GM18870 (cell line): Measurements from ENCODE around the gene HMOX1.
"Not testable (repeated sequence)": the region's sequence is repeated elsewhere in the genome, so short reads cannot be mapped to it uniquely, and the experiment has no call there.

Experiments
- ATAC-seq: cut with Tn5 transposase; IDR thresholded peaks from one replicate; pipeline ENCODE4 v1.9.1; 2021; ENCODE audit warnings: moderate library complexity; ENCODE audit not compliant: unreplicated experiment

HMOX1 gene

DNA sequence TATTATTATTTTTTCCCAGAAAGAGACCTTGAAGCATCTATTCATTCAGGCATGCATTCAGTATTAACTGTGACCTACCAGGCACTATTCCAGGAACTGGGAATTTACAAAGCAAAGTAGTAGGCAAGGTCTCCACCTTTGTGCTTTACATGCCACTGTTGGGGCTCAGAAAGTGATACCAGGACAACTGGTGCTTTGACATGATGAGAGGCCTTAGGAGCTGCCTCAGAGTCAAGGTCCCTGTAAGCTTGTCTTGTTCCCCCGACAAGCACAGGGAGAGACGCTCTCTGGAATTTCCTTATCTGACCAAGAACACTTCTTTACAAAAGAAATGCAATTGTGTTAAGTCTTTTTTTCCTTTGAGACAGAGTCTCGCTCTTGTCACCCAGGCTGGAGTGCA, 2.3 kb upstream of the HMOX1 start:
- no peak for ATAC-seq

DNA sequence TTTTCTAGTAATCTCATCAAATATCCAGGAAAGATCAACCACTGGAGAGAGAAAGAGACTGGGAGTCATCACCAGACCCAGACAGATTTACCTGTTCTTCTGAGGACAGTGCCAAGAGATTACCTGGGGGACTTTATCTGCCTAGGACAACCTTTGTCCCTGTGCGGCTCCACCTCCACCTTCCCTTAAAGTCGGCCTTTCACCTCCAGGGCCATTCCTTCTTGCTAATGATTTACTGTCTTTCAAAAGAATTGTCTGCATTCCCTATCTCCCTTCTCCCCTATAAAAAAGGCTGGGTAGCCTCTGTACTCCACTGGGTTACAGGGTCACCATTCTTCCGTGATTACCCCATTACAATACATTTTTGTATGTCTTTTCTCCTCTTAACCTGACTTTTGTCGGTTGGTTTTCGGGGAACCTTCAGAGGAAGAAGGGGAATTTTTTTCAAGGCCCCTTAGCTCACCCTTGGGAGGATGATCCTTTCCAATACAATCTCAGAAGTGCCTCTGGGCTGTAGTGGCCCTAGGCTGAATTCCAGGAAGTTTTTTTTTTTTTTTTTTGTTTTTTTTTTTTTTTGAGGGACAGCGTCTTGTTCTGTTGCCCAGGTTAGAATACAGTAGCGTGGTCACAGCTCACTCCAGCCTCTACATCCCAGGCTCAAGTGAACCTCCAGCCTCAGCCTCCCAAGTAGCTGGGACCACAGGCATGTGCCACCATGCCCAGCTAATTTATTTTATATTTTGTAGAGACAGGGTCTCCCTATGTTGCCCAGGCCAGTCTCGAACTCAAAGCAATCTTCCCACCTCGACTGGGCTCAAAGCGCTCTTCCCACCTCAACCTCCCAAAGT, 1.5 kb upstream of the HMOX1 start:
- ATAC-seq: no peak

- no peak for ATAC-seq
Observed at GRCh38 chr22:35380013-35380412, 883 bp upstream of the HMOX1 start.

- no peak for ATAC-seq
Observed at GRCh38 chr22:35381424-35382009, 621 bp downstream of the HMOX1 start.

DNA sequence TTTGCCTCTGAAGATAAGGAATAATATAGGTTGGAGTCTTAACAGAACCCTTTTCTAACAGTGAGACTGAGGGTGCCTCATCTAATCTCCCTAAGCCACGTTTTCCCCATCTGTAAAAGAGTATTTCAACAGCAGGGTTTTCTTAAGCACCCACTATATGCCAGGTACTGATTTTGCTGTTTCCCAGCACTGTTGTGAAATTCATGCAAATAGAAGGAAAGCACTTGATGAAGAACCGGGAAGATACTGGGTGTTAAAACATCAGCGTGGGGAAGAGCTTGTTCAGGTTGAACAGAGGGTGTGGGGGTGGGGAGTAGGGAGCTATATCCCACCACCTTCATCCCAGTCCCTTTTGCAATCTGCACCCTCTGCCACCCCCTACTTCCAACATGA, 2.8 kb downstream of the HMOX1 start:
- ATAC-seq: no peak

DNA sequence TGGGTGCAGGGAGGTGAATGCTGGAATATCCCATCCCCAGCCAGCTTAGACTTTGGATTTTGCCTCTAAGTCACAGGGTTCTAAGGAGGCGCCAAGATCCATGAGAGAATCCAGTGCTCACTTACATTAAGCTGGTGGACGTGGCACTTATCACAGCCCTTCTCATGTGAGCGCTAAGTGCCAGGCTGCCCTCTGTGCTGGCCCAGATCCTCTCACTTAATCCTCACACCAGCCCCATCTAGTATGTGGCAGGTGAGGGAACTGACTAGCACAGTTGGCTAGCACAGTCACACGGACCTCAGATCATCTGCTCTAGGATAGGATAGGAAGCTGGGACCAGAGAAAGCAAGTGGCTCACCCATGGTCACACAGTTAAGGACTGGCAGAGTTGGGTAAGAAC, 3.6 kb downstream of the HMOX1 start:
- no peak for ATAC-seq

DNA sequence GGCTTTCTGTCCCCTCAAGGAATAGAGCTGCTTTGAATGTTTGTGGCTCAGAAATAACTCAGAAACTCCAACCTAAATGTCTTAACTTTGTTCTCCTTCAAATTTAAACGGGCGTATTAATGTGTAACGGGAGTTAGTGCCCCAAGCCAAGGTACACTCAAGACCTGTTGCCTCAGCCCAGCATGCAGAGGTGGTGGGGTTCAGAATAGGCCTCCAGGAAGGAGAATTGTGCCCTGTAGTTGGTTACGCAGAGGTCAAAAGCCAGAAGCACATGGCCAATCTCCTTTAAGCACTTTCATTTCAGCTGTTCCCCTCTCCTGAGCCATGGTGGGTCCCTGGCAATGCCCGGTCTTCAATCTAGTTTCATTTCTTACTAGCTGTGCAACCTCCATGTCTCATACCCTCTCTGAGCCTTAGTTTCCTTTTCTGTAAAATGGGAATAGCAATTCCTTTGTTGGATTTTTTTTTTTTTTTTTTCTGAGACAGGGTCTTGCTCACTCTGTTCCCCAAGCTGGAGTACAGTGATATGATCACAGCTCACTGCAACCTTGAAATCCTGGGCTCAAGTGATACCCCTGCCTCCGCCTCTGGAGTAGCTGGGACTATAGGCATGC, 4.2 kb downstream of the HMOX1 start:
- ATAC-seq: no peak

- no peak for ATAC-seq
Observed at GRCh38 chr22:35386670-35387288, 5.9 kb downstream of the HMOX1 start.

DNA sequence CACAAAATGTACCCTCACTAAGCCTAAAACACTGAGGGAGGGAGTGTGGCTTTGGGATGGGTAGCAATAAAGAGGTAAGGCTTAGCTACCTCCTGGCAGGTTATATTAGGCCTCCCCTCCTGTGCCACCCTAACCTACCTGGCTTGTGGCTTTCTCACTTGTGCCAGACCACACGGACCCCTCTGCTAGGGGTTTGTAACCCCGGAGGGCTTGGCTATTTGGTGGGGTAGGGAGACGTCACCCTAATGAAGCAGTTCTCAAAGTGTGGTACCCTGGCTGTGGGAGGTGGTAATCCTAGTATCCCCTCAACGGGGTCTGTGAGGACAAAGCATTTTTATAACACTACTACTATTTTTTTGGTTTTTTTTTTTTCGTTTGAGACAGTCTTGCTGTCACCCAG, 10.0 kb downstream of the HMOX1 start:
- ATAC-seq: no peak

- no peak for ATAC-seq
Observed at GRCh38 chr22:35392357-35392756, 11.5 kb downstream of the HMOX1 start.

- no peak for ATAC-seq
Observed at GRCh38 chr22:35393116-35394010, 12.5 kb downstream of the HMOX1 start.

DNA sequence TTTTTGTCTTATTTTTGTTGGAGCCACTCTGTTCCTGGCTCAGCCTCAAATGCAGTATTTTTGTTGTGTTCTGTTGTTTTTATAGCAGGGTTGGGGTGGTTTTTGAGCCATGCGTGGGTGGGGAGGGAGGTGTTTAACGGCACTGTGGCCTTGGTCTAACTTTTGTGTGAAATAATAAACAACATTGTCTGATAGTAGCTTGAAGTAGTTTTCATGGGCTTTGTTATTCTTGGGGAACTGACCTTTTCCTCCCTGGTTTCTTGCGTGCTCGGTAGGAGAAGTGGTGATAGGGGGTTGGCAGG, 13.1 kb downstream of the HMOX1 start:
- ATAC-seq: no peak

- no peak for ATAC-seq
Observed at GRCh38 chr22:35394810-35395563, 14.1 kb downstream of the HMOX1 start.

DNA sequence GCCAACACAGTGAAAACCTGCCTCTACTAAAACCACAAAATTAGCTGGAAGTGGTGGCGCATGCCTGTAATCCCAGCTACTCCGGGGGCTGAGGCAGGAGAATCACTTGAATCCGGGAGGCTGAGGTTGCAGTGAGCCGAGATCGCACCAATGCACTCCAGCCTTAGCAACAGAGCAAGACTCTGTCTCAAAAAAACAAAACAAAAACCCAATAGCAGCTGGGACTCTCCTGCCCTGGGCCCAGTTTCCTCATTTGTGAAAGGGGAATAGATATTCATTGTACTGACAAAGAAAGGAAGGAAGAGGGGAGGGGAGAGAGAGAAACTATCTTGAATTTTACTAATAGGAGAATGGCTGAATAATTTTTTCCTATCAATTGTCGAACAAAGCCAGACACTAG, 15.7 kb downstream of the HMOX1 start:
- not testable (repeated sequence) for ATAC-seq

DNA sequence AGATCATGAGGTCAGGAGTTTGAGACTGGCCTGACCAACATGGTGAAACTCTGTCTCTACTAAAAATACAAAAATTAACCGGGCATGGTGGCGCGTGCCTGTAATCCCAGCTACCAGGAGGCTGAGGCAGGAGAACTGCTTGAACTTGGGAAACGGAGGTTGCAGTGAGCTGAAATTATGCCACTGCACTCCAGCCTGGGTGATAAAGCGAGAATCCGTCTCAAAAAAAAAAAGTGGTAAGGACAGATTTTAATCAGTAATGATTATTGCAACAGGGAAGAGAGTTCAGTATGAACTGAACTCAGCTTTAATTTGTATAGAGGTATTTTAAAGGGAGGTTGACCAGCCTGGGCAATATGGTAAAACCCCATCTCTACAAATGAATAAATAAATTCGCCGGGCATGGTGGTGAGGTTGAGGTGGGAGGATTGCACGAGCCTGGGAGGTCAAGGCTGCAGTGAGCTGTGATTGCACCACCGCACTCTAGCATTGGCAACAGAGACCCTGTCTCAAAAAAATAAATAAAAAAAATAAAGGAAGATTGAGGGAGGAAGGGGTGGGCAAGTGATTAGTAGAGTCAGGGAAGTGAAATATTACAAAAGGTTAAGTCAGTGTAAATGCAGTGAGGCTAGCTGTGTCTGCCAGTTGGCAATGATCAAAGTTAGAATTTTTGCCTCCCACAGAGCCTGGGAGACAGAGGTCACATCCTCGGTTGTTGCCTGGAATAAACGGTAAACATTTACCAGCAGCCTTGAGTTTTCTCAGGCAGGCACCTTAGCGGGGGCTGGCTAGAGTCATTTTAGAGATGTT, 16.4 kb downstream of the HMOX1 start:
- no peak for ATAC-seq

- no peak for ATAC-seq
Observed at GRCh38 chr22:35398591-35398973, 17.7 kb downstream of the HMOX1 start.

GRCh38 chr22:35399114-35399677, 18.3 kb downstream of the HMOX1 start:
- ATAC-seq: no peak

DNA sequence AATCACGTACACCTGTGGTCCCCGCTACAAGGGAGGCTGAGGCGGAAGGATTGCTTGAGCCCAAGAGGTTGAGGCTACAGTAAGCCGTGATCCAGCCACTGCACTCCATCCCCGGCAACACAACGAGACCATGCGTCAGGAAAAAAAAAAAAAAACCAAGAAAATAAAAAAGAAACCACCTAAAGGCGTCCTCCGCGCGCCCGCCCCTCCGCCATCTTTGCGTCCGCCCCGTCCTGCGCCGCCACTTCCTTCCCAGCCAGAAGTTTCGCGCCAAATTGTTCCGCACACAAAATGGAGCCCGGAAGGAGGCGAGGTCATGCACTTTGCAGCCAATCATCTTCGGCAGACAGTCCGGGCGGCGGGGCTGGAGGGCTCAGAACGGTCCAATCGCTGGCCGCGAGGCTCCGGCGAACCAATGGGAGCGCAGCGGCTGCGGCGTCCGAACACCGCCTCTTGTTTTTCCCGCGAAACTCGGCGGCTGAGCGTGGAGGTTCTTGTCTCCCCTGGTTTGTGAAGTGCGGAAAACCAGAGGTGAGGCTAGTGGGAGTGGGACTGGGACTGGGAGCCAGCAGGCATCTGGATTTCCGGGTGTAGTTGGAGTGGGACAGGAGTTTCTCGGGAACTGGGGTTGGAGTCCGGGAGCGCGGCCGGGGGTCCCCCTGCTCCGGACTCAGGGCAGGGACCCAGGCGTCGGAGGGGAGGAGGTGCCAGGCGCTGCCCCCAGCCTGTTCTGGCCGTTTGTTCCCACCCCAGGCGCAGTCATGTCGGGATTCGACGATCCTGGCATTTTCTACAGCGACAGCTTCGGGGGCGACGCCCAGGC, 19.0 kb downstream of the HMOX1 start, which contains the start of gene MCM5:
MCM5 (plus strand) TSS at position 463 of the 823 bp plus-strand sequence; CDS start at position 762, 299 bp downstream.
- ATAC-seq: peak; percentile 88
